Sigmoid colon (tissue), 4 donors: ENCODE results near the gene ERGIC3.

Experiments used
- EP300 ChIP-seq, 4 donors: sonication (generic); formaldehyde crosslinking; IDR thresholded peaks; one replicate each; pipeline ENCODE4 v1.6.1; 2017; ENCODE audit warnings: antibody characterized with exemption in 4 of 4
- POLR2A ChIP-seq, 2 donors: fragments of 450-650 bp; IDR thresholded peaks; one replicate each; pipeline ENCODE4 v1.6.1; 2016; ENCODE audit warnings: antibody characterized with exemption in 2 of 2, mild to moderate bottlenecking in 2 of 2, moderate library complexity in 2 of 2
- POLR2AphosphoS5 ChIP-seq, 4 donors: sonication (generic); formaldehyde crosslinking; IDR thresholded peaks; one replicate each; pipeline ENCODE4 v1.6.1; 2017; ENCODE audit warnings: antibody characterized with exemption in 4 of 4
- TF ChIP-seq, protein P1 (sequence below), 4 experiments: fragments of 450-650 bp in 3 of 4; fragments of 200-600 bp in 1 of 4; IDR thresholded peaks; one replicate each; pipeline ENCODE4 v1.5.1; 2016 to 2019; ENCODE audit warnings: antibody characterized with exemption in 4 of 4, mild to moderate bottlenecking in 3 of 4, moderate library complexity in 2 of 4

DNA sequence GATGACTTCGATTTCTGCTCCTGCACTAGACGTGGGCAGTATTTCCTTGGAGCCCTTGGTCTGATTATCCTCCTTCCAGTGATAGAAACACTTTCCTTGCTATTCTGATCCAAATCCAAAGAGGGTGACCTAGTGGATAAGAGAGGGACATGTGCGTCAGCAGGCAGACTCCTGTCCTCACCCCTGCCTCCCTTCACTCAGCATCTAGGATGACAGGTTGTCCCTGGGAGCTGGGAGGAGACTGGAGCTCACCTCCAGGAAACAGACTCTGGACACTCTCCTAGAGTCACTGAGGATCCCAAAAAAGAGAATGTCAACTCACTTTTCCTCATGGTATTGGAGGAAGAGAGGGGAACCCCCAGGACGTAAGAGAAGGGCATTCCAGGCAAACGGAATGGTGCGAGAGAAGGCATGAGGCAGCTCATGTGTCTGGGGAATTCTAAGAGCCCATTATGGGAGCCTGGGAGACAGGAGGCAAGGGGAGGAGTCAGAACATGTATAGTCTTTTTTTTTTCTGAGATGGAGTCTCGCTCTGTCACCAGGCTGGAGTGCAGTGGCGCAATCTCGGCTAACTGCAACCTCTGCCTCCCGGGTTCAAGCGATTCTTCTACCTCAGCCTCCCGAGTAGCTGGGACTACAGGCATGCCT is 14.6 kb upstream of the ERGIC3 start:
- TF ChIP-seq, protein P1, sequence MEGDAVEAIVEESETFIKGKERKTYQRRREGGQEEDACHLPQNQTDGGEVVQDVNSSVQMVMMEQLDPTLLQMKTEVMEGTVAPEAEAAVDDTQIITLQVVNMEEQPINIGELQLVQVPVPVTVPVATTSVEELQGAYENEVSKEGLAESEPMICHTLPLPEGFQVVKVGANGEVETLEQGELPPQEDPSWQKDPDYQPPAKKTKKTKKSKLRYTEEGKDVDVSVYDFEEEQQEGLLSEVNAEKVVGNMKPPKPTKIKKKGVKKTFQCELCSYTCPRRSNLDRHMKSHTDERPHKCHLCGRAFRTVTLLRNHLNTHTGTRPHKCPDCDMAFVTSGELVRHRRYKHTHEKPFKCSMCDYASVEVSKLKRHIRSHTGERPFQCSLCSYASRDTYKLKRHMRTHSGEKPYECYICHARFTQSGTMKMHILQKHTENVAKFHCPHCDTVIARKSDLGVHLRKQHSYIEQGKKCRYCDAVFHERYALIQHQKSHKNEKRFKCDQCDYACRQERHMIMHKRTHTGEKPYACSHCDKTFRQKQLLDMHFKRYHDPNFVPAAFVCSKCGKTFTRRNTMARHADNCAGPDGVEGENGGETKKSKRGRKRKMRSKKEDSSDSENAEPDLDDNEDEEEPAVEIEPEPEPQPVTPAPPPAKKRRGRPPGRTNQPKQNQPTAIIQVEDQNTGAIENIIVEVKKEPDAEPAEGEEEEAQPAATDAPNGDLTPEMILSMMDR (IDR thresholded peaks at IDR 0.05): no peak
- no peak for TF ChIP-seq EP300 (IDR thresholded peaks at IDR 0.05)
- TF ChIP-seq POLR2AphosphoS5 (IDR thresholded peaks at IDR 0.05): no peak
- no peak for TF ChIP-seq POLR2A (IDR thresholded peaks at IDR 0.05)
